CD4-positive, alpha-beta T cell treated with Interleukin-10 for 1 hour (primary cell): ENCODE data around the gene FAM25G.
"Not testable (repeated sequence)": the region's sequence is repeated elsewhere in the genome, so short reads cannot be mapped to it uniquely, and the experiment has no call there.

Experiments used
- DNase-seq: peaks from one replicate; pipeline ENCODE4 v3.0.0-alpha.2; 2020

FAM25G gene

GRCh38 chr10:47462577-47463358, 28.7 kb downstream of the FAM25G start:
- DNase-seq: not testable (repeated sequence)

GRCh38 chr10:47461261-47461687, 30.2 kb downstream of the FAM25G start:
- DNase-seq: not testable (repeated sequence)

GRCh38 chr10:47458466-47459154, 32.9 kb downstream of the FAM25G start:
- no peak for DNase-seq

GRCh38 chr10:47457826-47458225, 33.7 kb downstream of the FAM25G start:
- no peak for DNase-seq

- no peak for DNase-seq
Observed at GRCh38 chr10:47457528-47457820, 34.0 kb downstream of the FAM25G start.

GRCh38 chr10:47456794-47457527, 34.5 kb downstream of the FAM25G start:
- DNase-seq: no peak

- no peak for DNase-seq
Observed at GRCh38 chr10:47456079-47456785, 35.3 kb downstream of the FAM25G start.

GRCh38 chr10:47455350-47456078, 36.0 kb downstream of the FAM25G start:
- not testable (repeated sequence) for DNase-seq

- no peak for DNase-seq
Observed at GRCh38 chr10:47454780-47455058, 36.8 kb downstream of the FAM25G start.

- no peak for DNase-seq
Observed at GRCh38 chr10:47454008-47454779, 37.3 kb downstream of the FAM25G start.

GRCh38 chr10:47453141-47454007, 38.1 kb downstream of the FAM25G start:
- DNase-seq: no peak

GRCh38 chr10:47452495-47453140, 38.9 kb downstream of the FAM25G start:
- DNase-seq: no peak

- no peak for DNase-seq
Observed at GRCh38 chr10:47451998-47452494, 39.5 kb downstream of the FAM25G start.

GRCh38 chr10:47451273-47451997, 40.1 kb downstream of the FAM25G start:
- DNase-seq: no peak

GRCh38 chr10:47450442-47450841, 41.1 kb downstream of the FAM25G start:
- no peak for DNase-seq

GRCh38 chr10:47449979-47450378, 41.5 kb downstream of the FAM25G start:
- no peak for DNase-seq

- DNase-seq: no peak
Observed at GRCh38 chr10:47449102-47449978, 42.2 kb downstream of the FAM25G start.

- no peak for DNase-seq
Observed at GRCh38 chr10:47447705-47448104, 43.8 kb downstream of the FAM25G start.
